B cell (primary cell): Measurements from ENCODE around the gene TSPAN8.

ENCODE experiments used
- CTCF ChIP-seq: fragments of 200-600 bp; IDR thresholded peaks from one replicate; pipeline ENCODE4 v1.8.0; 2022; ENCODE audit warnings: antibody characterized with exemption, mild to moderate bottlenecking
- EZH2 ChIP-seq: IDR thresholded peaks from 2 replicates; pipeline ENCODE4 v1.6.1; 2012; ENCODE audit warnings: borderline replicate concordance, low read depth, mild to moderate bottlenecking, moderate library complexity, low read length; ENCODE audit not compliant: insufficient read depth, poor library complexity, severe bottlenecking

GRCh38 chr12:71139153-71139735 is 18.6 kb downstream of the TSPAN8 start:
- no peak for TF ChIP-seq CTCF
- no peak for TF ChIP-seq EZH2
